HTERT RPE-1 (cell line): Measurements from ENCODE around the gene LGR5.

ENCODE experiments used
- in situ Hi-C: fragments of 300-500 bp; cut with MboI; formaldehyde crosslinking; loops from 4 replicates; pipeline ENCODE4 v1.14.3; 2020; ENCODE audit warnings: low sequenced_read_pairs

The LGR5 gene

DNA sequence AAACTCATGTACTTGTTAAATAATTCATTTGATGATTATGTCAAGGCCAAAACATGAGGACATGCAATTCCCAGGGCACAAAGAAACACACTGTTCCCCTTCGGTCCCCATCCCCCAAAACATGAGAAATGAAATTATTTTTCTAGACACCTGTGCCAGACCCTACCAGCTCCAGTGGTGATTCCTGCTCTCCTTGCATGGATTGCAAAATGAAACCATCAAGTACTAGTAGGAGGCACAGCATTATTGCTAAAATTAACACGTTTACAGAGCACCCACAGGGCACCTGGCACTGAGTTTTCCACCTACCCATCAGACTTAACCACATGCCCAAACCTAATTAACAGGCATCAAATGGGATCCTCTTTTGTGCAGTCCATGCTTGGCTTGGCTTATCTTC, 147.4 kb downstream of the LGR5 start:
- in situ Hi-C loops: no loop called here

DNA sequence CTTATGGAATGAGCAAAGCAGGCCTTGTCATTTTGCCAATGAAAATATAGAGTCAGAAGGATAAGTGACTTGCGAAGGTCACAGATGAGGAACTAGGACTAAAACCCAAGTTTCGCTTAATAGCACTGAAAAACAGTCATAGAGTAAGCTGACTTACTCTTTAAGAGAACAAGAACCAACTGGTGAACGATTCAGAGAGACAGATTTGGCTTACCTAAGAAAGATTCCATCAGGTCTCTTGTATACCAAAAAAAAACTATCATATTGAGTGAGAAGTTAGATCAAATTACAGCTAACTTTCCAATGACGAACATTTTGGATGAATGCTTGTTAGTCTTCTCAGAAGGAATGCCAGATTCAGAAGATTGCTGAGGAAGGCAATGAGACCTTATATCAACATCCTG, 149.9 kb downstream of the LGR5 start:
- in situ Hi-C loops: no loop called here

GRCh38 chr12:71591601-71592000, 152.0 kb downstream of the LGR5 start:
- in situ Hi-C loops: no loop called here

DNA sequence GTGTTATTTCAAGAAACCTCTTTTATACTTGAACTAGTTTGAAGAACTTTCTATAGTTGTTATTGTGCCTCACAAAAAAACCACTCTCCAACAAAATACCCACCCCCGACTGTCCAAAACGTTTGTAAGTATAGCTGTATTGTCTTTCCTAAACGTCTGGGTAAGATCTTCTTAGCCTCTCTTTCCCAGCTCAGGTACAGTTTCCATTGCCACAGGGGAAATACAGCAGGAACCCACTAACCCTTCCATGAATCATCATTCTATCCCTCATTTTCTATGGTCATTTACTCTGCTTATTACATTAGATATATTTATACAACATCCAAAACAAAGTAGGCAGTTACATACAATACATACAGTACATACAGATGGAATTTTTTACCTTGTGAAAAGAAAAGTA, 153.2 kb downstream of the LGR5 start:
- in situ Hi-C loops: no loop called here

DNA sequence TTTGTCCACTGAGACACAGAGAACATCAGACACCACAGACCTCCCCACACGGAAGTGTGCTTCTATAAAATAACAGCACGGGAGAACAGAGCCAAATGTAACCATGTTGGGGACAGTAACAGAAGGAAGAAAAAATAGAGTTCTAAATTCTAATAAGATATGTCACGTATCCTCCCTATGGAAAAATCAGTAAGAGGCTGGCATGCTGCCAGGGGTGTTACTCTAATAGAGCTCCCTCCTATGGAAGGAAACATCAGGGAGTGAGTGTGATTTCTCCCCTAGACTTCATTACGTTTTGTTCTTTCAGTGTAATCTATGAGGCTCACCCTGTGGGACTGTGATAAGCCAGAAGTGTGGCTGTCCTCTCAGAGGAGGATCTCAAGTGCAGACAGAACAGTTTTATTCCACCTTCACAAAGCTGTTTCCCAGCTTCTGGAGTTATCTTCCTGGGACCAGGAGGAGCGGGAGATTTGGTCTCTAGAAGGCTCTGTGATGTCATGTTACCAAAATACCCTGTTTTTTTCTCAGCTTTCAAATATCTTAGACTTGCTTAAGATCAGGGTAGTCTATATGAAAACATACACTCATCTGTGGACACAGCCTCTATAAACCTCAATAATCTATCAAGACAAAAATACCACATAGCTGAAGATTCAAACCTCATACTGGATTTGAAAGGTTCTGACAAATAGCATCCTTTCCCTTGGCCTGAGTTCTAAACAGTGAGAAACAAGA, 154.8 kb downstream of the LGR5 start:
- in situ Hi-C loops: no loop called here

- in situ Hi-C loops: no loop called here
Observed at GRCh38 chr12:71599210-71599609, 159.6 kb downstream of the LGR5 start.

- in situ Hi-C loops: no loop called here
Observed at GRCh38 chr12:71601546-71601945, 161.9 kb downstream of the LGR5 start.

- in situ Hi-C loops: no loop called here
Observed at GRCh38 chr12:71602761-71603577, 163.4 kb downstream of the LGR5 start.

DNA sequence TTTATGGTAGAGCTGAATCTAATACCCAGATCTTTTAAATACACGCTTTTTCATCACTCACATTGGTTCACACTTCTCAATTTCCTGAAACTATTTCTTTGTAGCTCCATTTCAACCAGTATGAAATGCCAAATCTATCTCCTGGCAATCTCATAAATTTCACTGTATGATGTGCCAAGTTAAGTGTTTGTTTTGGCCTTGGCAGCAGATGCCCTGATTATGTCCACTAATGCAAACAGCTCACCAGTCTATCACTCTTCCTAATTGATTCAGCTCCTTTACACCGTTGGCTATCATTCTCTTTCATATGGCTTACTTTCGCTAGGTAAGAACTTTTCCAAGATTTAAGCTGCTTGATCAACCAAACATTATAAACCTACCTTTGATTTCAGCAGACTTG, 165.4 kb downstream of the LGR5 start:
- in situ Hi-C loops: no loop called here

GRCh38 chr12:71607494-71608330, 168.1 kb downstream of the LGR5 start:
- in situ Hi-C loops: no loop called here

DNA sequence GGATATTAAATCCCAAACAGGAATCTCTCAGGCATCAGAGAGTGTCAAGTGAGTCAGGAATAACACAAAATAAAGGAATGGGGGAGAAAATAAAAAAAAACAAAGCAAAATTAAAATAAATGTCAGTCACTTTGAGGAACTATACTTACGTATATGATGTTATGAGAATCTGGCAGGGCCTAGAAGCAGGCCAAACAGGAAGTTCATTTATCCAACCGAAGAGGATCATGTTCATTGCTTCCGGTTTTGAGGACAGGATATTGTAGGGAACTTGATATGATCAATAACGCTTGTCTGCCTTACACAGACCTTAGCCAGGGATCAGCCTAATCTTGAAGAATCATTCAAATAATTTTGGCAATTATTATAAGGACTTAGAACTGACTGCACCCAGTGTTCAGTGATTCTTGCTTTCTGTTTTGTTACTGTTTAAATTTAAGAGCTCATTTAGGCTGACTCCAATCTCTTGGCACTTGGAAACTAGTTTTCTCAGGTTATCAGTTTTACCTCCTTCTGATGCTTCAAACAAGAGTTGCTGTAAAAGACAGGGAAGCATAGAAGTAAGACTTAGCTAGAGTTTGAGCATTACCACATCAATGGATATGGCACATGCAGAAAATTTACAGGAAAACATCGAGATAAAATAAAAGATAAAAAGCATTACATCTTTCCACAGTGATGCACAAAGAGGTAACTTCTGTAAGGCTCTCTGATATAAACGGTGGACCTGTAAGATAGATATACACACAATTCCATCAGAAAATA, 170.6 kb downstream of the LGR5 start:
- in situ Hi-C loops: no loop called here

DNA sequence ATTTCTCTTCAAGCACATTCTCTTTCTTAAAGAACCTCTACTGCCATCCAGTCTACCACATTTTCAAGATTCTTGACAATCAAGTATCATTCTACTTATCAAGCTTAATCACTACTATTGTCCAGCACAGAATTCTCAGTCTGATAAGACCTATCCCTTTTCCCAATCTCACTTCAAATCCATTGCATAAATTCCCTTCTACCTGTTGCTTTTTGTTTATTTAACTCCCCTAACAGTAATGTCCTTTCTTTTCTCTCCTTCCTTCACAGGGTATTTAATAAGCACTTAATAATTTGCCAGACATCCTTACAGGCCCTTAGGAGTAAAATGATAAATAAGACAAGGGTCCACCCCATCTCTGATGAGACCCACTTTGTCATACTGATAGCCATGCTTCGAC, 182.3 kb downstream of the LGR5 start:
- in situ Hi-C loops: no loop called here

GRCh38 chr12:71625476-71625875, 185.9 kb downstream of the LGR5 start:
- in situ Hi-C loops: no loop called here

DNA sequence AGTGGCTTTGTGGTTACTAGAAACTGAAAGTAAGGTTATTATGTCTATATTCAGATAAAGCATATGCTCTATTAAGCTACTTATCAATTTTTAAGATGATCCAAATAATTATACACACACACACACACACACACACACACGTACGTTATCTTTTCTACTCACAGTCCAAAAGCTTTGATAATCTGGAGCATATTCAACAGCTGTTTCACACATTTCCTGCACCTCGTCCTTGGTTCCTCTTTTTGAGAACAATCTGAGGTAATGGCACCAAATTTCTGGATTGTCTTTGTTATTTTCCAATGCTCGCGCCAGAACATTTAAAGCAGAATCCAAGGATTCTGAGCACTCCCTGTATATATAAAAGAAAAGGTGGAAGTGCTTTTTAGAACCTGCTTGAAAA, 186.5 kb downstream of the LGR5 start:
- in situ Hi-C loops: no loop called here

DNA sequence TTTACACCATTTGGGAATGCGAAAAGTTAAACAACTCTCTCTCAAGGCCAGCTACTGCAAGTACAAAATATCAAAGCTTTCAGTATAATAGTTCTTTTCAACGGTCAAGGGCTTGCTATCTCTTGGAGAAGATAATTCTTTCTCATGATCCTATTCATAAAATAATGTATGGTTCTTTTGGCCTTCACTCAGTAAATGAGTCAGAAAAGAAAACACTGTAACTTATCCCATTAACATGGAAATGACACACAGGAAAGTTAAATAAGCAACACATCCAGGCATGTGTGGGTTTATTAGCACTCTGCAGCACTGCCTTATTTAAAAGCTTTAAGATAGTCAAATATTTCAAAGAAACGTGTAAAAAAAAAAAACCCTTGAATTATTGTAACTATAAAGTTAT, 187.2 kb downstream of the LGR5 start:
- in situ Hi-C loops: no loop called here

GRCh38 chr12:71627438-71628002, 187.9 kb downstream of the LGR5 start:
- in situ Hi-C loops: no loop called here
